Right lobe of liver (tissue), 6 donors: Measurements from ENCODE around the gene ADGRL3. TPM values are rescaled to one million over a fixed set of nuclear protein-coding genes. Genes with fewer than 3 reads are reported as not detected.

Experiments
- ATAC-seq, 4 donors: fragments of 200-7000 bp; cut with Tn5 transposase; one replicate each; pipeline ENCODE4 v1.9.1; 2020; ENCODE audit warnings: mild to moderate bottlenecking in 4 of 4, moderate library complexity in 4 of 4
- DNase-seq, 3 donors: peaks; one replicate each; pipeline ENCODE4 v3.0.0-alpha.2; 2020
- H3K27ac ChIP-seq, 3 donors: fragments of 200-600 bp; one replicate each; pipeline ENCODE4 v1.8.0; 2022
- H3K27me3 ChIP-seq, 2 donors: fragments of 200-600 bp; one replicate each; pipeline ENCODE4 v1.8.0; 2022
- H3K36me3 ChIP-seq, 4 donors: fragments of 200-600 bp; sonication (generic) in 1 of 4; one replicate each; pipeline versions ENCODE4 v1.5.1 to v1.8.0; 2017 to 2022; ENCODE audit warnings: control low read depth in 1 of 4
- H3K4me1 ChIP-seq, 4 donors: fragments of 200-600 bp; sonication (generic) in 1 of 4; one replicate each; pipeline versions ENCODE4 v1.5.1 to v1.8.0; 2017 to 2022; ENCODE audit warnings: control low read depth in 1 of 4
- H3K4me3 ChIP-seq, 3 donors: fragments of 200-600 bp; one replicate each; pipeline ENCODE4 v1.8.0; 2022
- H3K9me3 ChIP-seq, 4 donors: fragments of 200-600 bp; sonication (generic) in 1 of 4; one replicate each; pipeline versions ENCODE4 v1.5.1 to v1.8.0; 2017 to 2022; ENCODE audit warnings: control low read depth in 1 of 4
- CTCF ChIP-seq, 4 donors: fragments of 200-600 bp in 3 of 4; fragments of 450-650 bp in 1 of 4; IDR thresholded peaks; one replicate each; pipeline versions ENCODE4 v1.5.1 to v1.8.0; 2016 to 2022; ENCODE audit warnings: antibody characterized with exemption in 4 of 4, mild to moderate bottlenecking in 2 of 4
- POLR2A ChIP-seq: fragments of 450-650 bp; IDR thresholded peaks from one replicate; pipeline ENCODE4 v1.6.1; 2017; ENCODE audit warnings: antibody characterized with exemption, mild to moderate bottlenecking
- WGBS: methylation state at CpG from one replicate; pipeline ENCODE4 v1.1.6; 2018; ENCODE audit warnings: low coverage, low lambda C conversion rate; ENCODE audit not compliant: insufficient coverage; ENCODE audit errors: missing lambda C conversion rate; 5-methylcytosine and 5-hydroxymethylcytosine counted together
- intact Hi-C, 2 donors: fragments of 100-400 bp; cut with DNase I; formaldehyde crosslinking; loops; one replicate each; pipeline versions ENCODE4 v1.11.2 to v1.14.1; 2022
- total RNA-seq, 6 experiments: library from RNA; depleted of rRNA in 2 of 6; stranded (reverse); fragments of >200 nt in 2 of 6; fragmentation: NEBNext Ultra II Directional in 3 of 6; extraction: Animal tissue kit (Norgen Biotek cat#: 25700) in 3 of 6; gene quantifications; one replicate each; pipeline versions ENCODE4 v1.1.0 to v1.2.4, GENCODE V29; 2016 to 2023
- donor health status: DM: no; HTN: yes; CAD: no.
- donor health status: DM: no; HTN: no; CAD: no.
- donor health status: DM: no; HTN: no; CAD: no.
- donor health status: DM: no; HTN: yes; CAD: no.
- donor health status: DM: no; HTN: yes; CAD: no.

Gene ADGRL3
- total RNA-seq, 6 experiments from 2014 or later = 0.06 to 1.1 (median 0.35) TPM

- WGBS = 48% methylated on average over 4 of the region's 5 CpGs
- Histone ChIP-seq H3K27me3 (no peaks in the 10 kb centered on the region), H3K4me3 (no peak overlapping the region), H3K36me3 (no peaks in the 10 kb centered on the region), H3K27ac (no peak overlapping the region), H3K4me1 (no peaks in the 10 kb centered on the region), H3K9me3 (no peaks in the 10 kb centered on the region)
- intact Hi-C loops = no loop called here
- ATAC-seq (no peak), DNase-seq (no peak)
- TF ChIP-seq POLR2A (no peak), CTCF (IDR thresholded peaks at IDR 0.05) (no peak)
These were observed 806.0 kb downstream of the ADGRL3 start for GRCh38 chr4:62006108-62006507.

- no peak overlapping the region for H3K4me3 ChIP-seq
- ATAC-seq (no peak), DNase-seq (no peak)
- H3K27me3 ChIP-seq = no peaks in the 10 kb centered on the region
- intact Hi-C loops = no loop called here
- no peaks in the 10 kb centered on the region for H3K9me3 ChIP-seq
- H3K27ac ChIP-seq = no peak overlapping the region
- no peaks in the 10 kb centered on the region for H3K36me3 ChIP-seq
- H3K4me1 ChIP-seq = no peaks in the 10 kb centered on the region
- WGBS = 87% methylated on average over 3 of the region's 3 CpGs
- TF ChIP-seq POLR2A = no peak
- TF ChIP-seq CTCF (IDR thresholded peaks at IDR 0.05) = no peak
These were observed 815.1 kb downstream of the ADGRL3 start for GRCh38 chr4:62015043-62015739.

GRCh38 chr4:62018537-62018936 is 818.4 kb downstream of the ADGRL3 start:
- Histone ChIP-seq H3K9me3 (no peaks in the 10 kb centered on the region), H3K4me1 (no peaks in the 10 kb centered on the region), H3K36me3 (no peaks in the 10 kb centered on the region), H3K27ac (no peak overlapping the region), H3K27me3 (no peaks in the 10 kb centered on the region), H3K4me3 (no peak overlapping the region)
- ATAC-seq = no peak
- TF ChIP-seq CTCF (IDR thresholded peaks at IDR 0.05) = no peak
- no peak for DNase-seq
- 67% methylated on average over 4 of the region's 4 CpGs for WGBS
- intact Hi-C loops = no loop called here

- ATAC-seq (no peak), DNase-seq (no peak)
- intact Hi-C loops = no loop called here
- Histone ChIP-seq H3K4me1 (no peaks in the 10 kb centered on the region), H3K27me3 (no peaks in the 10 kb centered on the region), H3K9me3 (no peaks in the 10 kb centered on the region), H3K4me3 (no peak overlapping the region), H3K36me3 (no peaks in the 10 kb centered on the region), H3K27ac (no peak overlapping the region)
- TF ChIP-seq CTCF (IDR thresholded peaks at IDR 0.05) (no peak), POLR2A (no peak)
- 62% methylated on average over 3 of the region's 3 CpGs for WGBS
These were observed 823.5 kb downstream of the ADGRL3 start for GRCh38 chr4:62023633-62024032.
